Mucosa of stomach (tissue), 1 donor: ENCODE results near the gene CHAD.

Experiments used
- H3K27me3 ChIP-seq: one replicate; pipeline ENCODE4 v1.7.0; 2013; ENCODE audit warnings: mild to moderate bottlenecking, low read length; ENCODE audit not compliant: control insufficient read depth, insufficient read depth
- H3K36me3 ChIP-seq: one replicate; pipeline ENCODE4 v1.7.0; 2013; ENCODE audit warnings: low read length; ENCODE audit not compliant: control insufficient read depth, insufficient read depth
- H3K4me1 ChIP-seq: one replicate; pipeline ENCODE4 v1.7.0; 2013; ENCODE audit warnings: mild to moderate bottlenecking, low read length; ENCODE audit not compliant: control insufficient read depth, insufficient read depth
- H3K4me3 ChIP-seq: one replicate; pipeline ENCODE4 v1.7.0; 2013; ENCODE audit warnings: low read length
- H3K9ac ChIP-seq: one replicate; pipeline ENCODE4 v1.7.0; 2013; ENCODE audit warnings: mild to moderate bottlenecking, low read length, moderate library complexity
- H3K9me3 ChIP-seq: one replicate; pipeline ENCODE4 v1.7.0; 2013; ENCODE audit warnings: mild to moderate bottlenecking, low read length, moderate library complexity; ENCODE audit not compliant: control insufficient read depth
- donor health status: Pancreatic carcinoma.

Gene CHAD, protein sequence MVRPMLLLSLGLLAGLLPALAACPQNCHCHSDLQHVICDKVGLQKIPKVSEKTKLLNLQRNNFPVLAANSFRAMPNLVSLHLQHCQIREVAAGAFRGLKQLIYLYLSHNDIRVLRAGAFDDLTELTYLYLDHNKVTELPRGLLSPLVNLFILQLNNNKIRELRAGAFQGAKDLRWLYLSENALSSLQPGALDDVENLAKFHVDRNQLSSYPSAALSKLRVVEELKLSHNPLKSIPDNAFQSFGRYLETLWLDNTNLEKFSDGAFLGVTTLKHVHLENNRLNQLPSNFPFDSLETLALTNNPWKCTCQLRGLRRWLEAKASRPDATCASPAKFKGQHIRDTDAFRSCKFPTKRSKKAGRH

DNA sequence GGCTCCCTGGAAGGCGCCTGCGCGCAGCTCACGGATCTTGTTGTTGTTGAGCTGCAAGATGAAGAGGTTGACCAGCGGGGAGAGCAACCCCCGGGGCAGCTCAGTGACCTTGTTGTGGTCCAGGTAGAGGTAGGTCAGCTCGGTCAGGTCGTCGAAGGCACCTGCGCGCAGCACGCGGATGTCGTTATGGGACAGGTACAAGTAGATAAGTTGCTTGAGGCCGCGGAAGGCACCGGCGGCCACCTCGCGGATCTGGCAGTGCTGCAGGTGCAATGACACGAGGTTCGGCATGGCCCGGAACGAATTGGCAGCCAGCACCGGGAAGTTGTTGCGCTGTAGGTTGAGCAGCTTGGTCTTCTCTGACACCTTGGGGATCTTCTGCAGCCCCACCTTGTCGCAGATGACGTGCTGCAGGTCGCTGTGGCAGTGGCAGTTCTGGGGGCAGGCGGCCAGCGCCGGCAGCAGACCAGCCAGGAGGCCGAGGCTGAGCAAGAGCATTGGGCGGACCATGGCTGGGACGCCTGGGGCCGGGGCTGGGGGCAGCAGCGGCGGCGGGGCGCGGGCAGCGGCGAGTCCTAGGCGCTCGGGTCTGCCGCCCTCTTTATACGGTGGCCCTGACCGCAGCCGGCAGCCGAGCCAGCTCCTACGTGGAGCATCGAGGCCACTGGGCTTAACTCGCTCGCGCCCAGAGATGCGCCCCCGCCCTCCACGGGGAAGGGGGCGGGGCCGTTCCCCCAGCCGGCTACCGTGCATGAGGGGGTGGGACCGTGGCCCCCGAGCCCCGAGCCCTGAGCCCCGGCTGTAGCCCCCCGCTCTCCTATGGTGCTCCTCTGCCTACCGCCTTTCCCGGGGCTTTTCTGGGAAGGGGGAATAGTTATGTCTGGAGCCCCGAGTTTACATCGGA is at the start of gene CHAD:
CHAD (minus strand) TSS at position 577 of the 904 bp plus-strand sequence; CDS start at position 510, 67 bp downstream.
- Histone ChIP-seq H3K9ac (peak within 1 kb of the TSS; percentile 17), H3K4me3 (no peak within 1 kb of the TSS), H3K9me3 (no peaks in the 10 kb centered on the region), H3K27me3 (peaks cover 13% of the 10 kb centered on the region), H3K4me1 (peaks cover 25% of the 10 kb centered on the region), H3K36me3 (no peaks in the 10 kb centered on the region)

DNA sequence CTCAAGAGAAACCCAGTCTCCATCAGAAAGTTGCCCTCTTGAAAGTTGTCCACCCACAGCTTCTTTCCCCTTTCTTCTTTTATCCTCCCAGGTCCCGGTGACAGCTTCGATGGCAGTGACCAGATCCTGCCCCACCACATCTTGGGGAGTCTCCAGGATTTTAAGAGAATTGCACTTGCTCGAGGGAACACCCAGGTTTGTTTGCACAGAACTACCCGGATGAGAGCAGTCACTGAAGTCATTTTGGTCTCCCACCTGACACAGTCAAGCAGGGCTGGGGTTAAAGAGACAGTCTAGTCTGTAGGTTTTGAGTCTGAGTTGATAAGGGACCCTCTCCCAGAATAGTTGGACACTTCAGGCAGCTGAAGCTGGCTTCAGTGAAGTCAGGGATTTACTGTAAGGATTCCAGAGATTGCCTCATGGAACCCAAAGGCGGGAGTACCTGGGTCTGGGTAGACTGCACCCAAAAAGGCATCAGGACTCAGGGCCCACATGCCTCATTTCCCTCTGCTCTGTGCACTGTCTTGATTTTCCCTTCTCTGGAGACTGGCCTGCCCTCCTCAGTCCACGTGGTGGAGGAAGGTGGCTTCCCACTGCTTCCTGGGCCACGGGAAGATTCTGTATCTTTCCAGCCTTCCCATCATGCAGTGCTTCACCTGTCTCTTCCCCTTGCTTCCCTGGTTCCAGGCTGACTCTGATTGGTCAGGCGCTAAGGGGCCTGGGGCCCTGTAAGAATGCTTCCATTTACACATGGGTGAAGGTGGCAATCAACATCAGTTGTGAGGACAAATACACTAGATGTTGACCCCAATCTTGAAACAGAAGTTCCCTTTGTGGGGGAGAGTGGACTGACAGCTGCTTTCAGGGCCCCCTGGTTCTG is 49.1 kb upstream of the CHAD start:
- peaks cover 7% of the 10 kb centered on the region for H3K4me1 ChIP-seq
- H3K27me3 ChIP-seq: no peaks in the 10 kb centered on the region
- H3K9ac ChIP-seq: no peak overlapping the region
- no peak overlapping the region for H3K4me3 ChIP-seq
- no peaks in the 10 kb centered on the region for H3K36me3 ChIP-seq
- no peaks in the 10 kb centered on the region for H3K9me3 ChIP-seq

DNA sequence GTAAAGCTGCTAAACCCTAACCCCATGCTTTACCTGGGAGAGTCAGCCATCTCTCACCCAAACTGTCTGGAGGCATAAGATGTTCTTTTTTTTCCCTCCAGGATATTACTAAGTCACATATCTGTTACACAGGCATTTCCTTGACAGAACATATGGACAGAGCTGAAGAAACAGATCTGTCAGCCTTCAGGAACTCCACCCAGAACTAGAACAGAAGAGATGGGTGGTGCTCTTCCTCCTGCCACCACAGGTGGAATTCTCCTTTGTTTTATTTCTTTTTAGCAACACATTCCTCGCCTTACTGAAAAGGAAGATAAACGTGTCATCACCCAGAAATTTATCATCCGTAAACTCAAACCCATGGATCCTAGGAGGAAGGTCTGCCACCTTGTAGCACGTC is 48.3 kb upstream of the CHAD start:
- no peaks in the 10 kb centered on the region for H3K9me3 ChIP-seq
- no peaks in the 10 kb centered on the region for H3K36me3 ChIP-seq
- no peak overlapping the region for H3K9ac ChIP-seq
- no peaks in the 10 kb centered on the region for H3K27me3 ChIP-seq
- no peak overlapping the region for H3K4me3 ChIP-seq
- peaks cover 7% of the 10 kb centered on the region for H3K4me1 ChIP-seq

DNA sequence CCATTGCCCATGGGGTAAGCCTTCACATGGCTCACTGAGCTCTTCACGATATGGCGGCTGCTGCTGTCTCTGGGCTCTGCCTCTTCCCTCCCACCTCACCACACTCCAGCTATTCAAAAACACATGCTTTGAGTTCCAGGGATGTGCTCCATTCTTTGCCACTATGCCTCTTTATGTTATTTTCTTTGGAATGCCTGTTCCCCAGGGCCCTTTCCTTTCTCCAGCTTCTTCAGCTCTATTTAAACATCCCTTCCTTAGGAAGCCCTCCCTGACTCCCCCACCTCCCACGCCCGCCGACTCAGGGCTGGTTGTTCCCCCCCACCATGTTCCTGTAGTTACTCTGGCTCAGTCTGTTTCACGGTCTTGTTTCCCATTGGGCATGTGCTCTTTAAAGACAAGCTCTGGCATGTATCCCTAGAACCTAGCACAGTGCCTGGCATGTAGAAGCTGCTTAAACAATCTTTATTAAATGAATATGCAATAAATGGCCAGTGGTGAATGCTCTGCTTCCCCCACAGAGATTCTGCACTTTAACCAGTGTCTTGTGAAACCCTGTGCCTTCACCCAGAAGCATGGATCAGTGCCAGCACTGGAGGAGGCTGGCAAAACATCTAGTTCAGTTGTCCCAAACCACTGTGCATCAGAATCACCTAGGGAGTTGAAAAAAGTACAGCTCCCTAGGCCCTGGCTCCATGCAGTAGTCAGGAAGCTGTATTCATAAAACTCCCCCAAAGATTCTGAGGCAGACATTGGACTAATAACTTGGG is 46.4 kb upstream of the CHAD start:
- Histone ChIP-seq H3K36me3 (no peaks in the 10 kb centered on the region), H3K9me3 (no peaks in the 10 kb centered on the region), H3K4me1 (peaks cover 7% of the 10 kb centered on the region), H3K4me3 (no peak overlapping the region), H3K27me3 (no peaks in the 10 kb centered on the region), H3K9ac (no peak overlapping the region)

DNA sequence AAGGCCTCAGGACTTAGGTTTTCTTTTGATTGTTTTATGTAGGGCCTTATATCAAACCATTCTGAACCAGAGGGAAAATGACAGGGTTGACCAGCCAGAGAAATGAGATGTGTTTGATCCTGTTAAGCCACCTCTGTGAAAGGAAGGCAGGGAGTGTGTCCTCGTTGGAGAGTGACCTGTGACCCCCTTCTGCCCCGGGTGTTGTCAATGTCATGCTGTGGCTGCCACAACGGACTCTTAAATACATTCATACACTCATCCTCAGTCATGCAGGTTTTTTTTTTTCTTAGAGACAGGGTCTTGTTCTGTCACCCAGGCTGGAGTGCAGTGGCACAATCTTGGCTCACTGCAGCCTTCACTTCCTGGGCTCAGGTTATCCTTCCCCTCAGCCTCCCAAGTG is 45.7 kb upstream of the CHAD start:
- Histone ChIP-seq H3K9me3 (no peaks in the 10 kb centered on the region), H3K9ac (no peak overlapping the region), H3K27me3 (no peaks in the 10 kb centered on the region), H3K4me3 (no peak overlapping the region), H3K36me3 (no peaks in the 10 kb centered on the region), H3K4me1 (peaks cover 7% of the 10 kb centered on the region)

DNA sequence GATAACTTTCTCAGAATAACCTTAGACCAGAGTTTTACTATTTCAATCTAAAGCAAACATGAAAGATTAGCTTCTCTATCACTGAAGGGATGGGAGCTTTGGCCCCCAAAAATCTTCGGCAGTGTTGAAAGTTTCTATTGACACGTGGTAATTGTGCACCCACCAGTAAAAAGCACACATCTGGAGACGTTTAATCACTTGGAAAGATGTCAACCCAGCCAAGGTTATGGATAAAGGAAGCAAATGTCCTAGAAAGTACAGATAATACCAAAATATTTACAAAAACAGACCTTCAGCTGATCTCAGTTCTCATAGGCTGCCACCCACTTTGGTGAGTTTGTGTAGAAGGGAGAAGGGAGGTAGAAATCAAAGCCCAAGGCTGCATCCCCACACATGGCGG is 44.8 kb upstream of the CHAD start:
- Histone ChIP-seq H3K4me3 (no peak overlapping the region), H3K9ac (no peak overlapping the region), H3K27me3 (no peaks in the 10 kb centered on the region), H3K9me3 (no peaks in the 10 kb centered on the region), H3K36me3 (no peaks in the 10 kb centered on the region), H3K4me1 (peaks cover 7% of the 10 kb centered on the region)

DNA sequence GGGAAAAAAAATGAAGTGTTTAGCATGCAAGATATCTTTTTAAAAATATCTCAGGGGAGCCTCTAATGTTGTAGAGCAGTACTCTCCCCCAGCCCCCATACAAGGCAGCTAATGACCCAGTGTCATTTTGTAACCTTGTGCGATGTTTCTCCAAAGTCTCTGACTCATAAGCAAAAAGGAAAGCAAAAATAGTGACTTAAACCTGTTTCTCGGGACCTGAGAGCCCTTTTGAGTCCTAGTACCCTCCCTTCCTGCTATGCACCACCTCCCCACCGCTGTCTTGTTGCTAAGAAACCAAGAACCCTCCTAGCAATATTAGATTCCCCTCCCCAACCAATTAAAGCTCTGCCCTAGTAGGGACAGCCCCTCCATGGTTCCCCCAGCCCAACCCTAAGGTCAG is 42.4 kb upstream of the CHAD start:
- Histone ChIP-seq H3K4me3 (no peak overlapping the region), H3K9ac (no peak overlapping the region), H3K27me3 (no peaks in the 10 kb centered on the region), H3K36me3 (no peaks in the 10 kb centered on the region), H3K4me1 (peaks cover 11% of the 10 kb centered on the region), H3K9me3 (no peaks in the 10 kb centered on the region)

DNA sequence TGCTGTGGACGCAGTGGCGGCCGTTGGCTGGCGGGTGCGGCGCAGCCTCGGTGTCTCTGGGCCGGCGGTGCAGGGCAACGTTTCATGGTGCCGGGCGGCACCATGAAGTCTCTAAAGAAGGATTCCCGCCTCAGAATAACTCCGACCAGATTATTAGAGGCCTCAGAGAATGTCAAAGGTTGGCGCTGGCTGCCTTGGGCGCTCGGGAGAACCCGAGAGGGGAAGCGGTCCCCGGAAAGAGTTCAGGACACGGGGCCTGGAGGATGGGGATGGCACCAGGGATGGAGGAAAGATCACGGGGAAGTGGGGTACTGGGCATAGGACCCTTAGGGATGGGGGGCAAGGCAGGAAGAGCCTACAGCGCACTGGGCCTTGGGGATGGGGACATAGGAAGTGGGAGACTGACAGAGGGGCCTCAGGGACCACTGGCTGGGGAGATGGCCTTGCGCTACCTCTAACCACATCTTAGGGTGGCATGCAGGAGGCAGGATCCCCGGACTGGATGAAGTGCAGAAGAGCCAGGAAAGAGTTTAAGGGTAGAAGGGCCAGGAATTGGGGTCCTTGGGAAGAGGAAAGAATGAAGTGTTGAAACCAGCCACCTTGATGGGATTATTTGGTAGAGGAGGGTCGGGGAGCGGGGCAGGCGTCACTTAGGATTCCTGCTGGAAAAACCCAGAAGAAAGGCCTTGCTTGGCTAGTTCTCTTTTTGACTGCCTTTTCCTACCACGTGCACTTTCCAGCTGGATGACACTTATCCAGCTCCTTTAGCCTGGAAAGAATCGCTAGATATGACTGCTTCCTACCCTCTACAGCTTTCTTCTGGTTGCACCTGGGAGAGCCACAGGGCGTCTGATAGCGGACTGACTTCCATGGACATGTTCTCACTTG is 40.1 kb upstream of the CHAD start:
- Histone ChIP-seq H3K27me3 (no peaks in the 10 kb centered on the region), H3K9me3 (no peaks in the 10 kb centered on the region), H3K4me3 (peak overlapping the region; percentile 36), H3K9ac (peak overlapping the region; percentile 70), H3K4me1 (peaks cover 19% of the 10 kb centered on the region), H3K36me3 (no peaks in the 10 kb centered on the region)

DNA sequence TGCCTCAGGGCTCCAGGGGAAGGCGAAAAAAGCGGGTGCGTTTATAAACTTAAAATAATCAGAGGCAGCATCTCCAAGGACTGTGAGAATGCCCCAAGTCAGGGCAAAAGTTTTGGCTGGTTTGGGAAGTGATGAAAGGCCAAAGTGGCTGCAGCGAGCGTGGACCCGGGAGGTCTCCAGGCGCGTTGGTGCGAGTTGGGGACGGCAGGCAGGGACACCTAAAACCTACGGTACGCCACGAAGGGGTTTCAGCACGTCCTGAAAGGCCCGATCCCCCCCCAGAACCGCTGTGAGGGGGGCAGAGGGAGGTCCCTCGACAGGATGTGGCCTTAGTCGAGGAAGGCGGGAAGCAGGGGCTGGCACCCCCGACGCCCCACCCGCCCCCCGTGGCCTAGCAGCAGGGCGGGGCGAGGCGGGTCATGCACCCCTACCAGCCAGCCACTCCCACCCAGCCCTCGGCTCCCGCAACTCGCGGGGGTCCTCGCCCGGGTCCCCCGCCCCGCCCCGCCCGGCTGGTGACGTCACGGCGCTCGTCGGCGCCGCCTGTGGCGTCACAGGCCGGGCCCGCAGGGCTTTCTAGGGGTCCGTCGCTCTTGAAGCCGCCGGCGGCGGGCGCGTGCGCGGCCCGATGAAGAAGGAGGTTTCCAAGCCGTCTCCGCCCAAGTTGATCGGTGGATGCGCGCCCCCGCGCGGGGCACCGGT is 39.3 kb upstream of the CHAD start, which contains the start of gene MYCBPAP:
MYCBPAP (plus strand) TSS at position 569 of the 702 bp plus-strand sequence. CDS start 236 bp downstream, outside the sequence.
- H3K9ac ChIP-seq: peak within 1 kb of the TSS; percentile 70
- peak within 1 kb of the TSS; percentile 36 for H3K4me3 ChIP-seq
- H3K9me3 ChIP-seq: no peaks in the 10 kb centered on the region
- H3K4me1 ChIP-seq: peaks cover 23% of the 10 kb centered on the region
- no peaks in the 10 kb centered on the region for H3K27me3 ChIP-seq
- no peaks in the 10 kb centered on the region for H3K36me3 ChIP-seq

DNA sequence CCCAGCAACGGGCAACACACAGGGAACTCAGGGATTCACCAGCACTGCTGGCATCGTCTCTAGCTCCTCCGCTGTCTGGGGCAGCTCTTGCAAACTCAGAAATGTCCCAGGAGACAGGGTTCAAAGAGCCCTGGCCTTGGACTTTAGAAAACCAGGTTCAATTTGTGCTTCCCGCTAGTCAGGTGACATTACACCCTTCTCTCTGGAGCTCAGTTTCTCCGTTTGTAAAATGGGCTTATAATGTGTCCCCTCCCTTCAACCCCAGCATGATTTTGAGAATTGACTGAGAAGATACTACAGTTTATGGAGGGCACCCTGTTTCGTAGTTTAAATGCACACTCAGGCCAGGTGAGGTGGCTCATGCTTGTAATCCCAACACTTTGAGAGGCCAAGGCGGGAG is 37.6 kb upstream of the CHAD start:
- Histone ChIP-seq H3K4me1 (peaks cover 23% of the 10 kb centered on the region), H3K27me3 (no peaks in the 10 kb centered on the region), H3K9me3 (no peaks in the 10 kb centered on the region), H3K4me3 (no peak overlapping the region), H3K9ac (no peak overlapping the region), H3K36me3 (no peaks in the 10 kb centered on the region)
